Right ventricle myocardium superior (tissue), 1 donor: ENCODE data around the gene ZMYND8. TPM values are rescaled to one million over a fixed set of nuclear protein-coding genes. Genes with fewer than 3 reads are reported as not detected.
A peak's percentile ranks its signal among the peaks of the same experiment; 100 is the strongest.
"Not testable (repeated sequence)": the region's sequence is repeated elsewhere in the genome, so short reads cannot be mapped to it uniquely, and the experiment has no call there.

Experiments used
- ATAC-seq: fragments of 200-7000 bp; cut with Tn5 transposase; one replicate; pipeline ENCODE4 v1.9.1; 2020; ENCODE audit warnings: mild to moderate bottlenecking; ENCODE audit not compliant: poor library complexity
- DNase-seq: peaks from one replicate; pipeline ENCODE4 v3.0.0-alpha.2; 2020
- intact Hi-C: fragments of 100-400 bp; cut with DNase I; formaldehyde crosslinking; loops from one replicate; pipeline ENCODE4 v1.11.2; 2022
- total RNA-seq: library from RNA; stranded (reverse); fragmentation: NEBNext Ultra II Directional; extraction: Animal tissue kit (Norgen Biotek cat#: 25700); gene quantifications from one replicate; pipeline ENCODE4 v1.2.1, GENCODE V29; 2021
- donor health status: DM: no; HTN: yes; CAD: no; lungs with severe emphysema.

Gene ZMYND8
- total RNA-seq, 1 donor from 2014 or later = 37.7 TPM

DNA sequence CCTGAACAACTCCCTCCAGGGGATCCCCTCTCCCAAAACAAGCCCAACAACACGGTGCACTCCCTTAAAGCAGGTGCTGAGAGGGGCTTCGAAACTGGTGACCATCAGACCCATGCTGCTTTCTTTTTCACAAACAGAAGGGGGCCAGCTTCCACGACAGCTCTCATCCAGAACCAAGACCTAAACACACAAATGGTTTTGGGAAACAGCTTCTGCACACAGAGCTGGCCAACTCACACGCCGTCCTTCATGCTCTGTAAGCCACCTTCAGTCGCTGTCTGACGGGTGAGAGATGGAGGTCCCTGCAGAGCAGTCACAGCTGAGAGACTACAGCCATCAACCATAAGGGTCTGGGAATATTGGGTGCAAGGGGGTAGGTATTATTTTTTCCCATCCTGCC is 76.3 kb downstream of the ZMYND8 start:
- intact Hi-C loops = no loop called here
- no peak for ATAC-seq
- no peak for DNase-seq

DNA sequence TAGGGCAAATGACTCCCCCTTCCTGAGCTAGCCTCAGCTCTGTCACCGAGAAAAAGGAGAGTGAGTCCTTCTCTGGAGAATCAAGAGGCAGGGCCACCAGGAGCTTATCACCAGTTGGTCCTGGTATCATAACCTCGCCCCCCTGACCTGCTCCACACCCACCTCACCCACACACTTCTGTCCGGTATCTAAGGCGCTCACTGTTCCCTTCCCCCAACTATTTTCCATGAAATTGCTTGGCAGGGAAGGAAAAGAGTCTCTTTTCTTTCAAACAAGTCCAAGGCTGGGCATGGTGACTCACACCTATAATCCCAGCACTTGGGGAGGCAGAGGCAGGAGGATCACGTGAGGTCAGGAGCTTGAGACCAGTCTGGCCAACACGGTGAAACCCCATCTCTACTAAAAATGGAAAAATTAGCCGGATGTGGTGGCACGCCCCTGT is 77.6 kb downstream of the ZMYND8 start:
- ATAC-seq = no peak
- DNase-seq = no peak
- intact Hi-C loops = loop anchor here (10.0 kb wide), 1 partner anchor 346 kb away; no protein-coding TSS in a partner anchor

DNA sequence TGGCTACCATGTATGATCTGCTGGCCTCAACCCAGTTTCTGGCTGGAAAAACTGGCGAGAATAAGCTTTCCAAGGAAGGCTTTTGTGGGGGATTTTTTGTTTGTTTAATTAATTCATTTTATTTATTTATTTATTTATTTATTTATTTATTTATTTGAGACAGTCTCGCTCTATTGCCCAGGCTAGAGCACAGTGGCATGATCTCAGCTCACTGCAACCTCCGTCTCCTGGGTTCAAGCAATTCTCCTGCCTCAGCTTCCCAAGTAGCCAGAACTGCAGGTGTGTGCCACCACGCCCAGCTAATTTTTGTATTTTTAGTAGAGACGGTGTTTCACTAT is 79.0 kb downstream of the ZMYND8 start:
- intact Hi-C loops = loop anchor here (2.0 to 10.0 kb wide), 2 partner anchors 99 to 347 kb away; no protein-coding TSS in a partner anchor
- peak; percentile 2 for ATAC-seq
- not testable (repeated sequence) for DNase-seq

DNA sequence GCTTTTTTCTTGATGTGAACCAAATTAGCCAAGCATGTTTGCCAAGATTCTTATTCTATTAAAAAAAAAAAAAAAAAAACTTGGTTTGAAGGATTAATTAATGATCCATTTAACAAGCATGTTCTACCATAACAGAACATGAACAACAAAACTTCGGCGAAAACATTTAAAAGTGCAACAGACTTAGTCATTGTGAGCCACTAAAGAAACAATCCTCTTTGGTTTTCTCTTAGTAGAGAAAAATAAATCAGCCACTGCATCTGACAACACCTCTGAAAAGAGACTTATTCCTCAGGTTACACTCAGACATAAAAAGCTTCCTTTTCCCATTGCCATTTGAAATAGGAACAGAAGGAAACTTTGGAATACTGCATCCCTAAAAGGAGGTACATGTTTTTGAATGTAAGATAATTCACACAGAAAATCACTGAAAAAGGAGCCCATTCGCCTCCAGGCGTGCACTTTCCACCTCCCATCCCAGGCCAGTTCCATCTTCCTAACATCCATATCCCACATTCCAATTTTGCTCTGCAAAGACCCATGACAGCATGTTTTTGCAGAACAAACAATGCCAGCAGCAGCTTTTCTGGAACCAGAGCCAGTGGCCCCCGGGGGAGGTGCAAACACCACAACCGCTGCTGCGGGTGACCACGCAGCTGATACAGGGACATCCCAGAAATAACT is 79.5 kb downstream of the ZMYND8 start:
- DNase-seq (peak; percentile 79), ATAC-seq (peak; percentile 74)
- intact Hi-C loops = loop anchor here (2.0 to 10.0 kb wide), 2 partner anchors 100 to 348 kb away; no protein-coding TSS in a partner anchor

DNA sequence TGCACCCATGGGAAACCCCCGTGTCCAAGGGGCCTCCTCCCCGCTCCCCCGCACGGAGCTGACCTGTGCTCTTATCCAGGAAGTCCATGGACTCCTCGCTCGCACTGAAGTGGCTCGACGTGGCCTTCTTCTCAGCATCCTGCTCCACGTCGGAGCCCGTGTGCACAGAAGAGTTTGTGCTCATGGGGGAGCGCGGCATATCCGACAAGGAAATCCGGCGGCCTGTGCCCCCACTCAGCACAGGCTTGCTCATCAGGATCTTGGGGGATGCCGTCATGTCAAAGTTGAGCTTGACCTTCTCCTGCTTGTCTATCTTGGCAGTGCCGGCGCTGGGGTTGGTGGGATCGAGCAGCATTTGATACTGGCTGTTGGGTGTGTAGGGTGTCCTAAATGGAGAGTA is 80.2 kb downstream of the ZMYND8 start:
- intact Hi-C loops = loop anchor here (2.0 to 10.0 kb wide), 2 partner anchors 101 to 349 kb away; no protein-coding TSS in a partner anchor
- DNase-seq (no peak), ATAC-seq (no peak)

DNA sequence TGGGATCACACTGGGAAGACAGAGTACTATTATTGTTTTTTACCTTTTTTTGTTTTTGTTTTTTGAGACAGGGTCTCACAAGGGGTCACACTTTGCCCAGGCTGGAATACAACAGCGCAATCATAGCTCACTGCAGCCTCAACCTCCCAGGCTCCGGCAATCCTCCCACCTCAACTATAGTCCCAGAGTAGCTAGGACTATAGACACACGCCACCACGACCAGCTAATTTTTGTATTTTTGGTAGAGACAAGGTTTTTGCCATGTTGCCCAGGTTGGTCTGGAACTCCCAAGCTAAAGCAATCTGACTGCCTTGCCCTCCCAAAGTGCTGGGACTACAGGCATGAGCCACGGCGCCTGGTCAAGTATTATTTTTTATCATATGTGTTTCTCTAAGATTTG is 81.0 kb downstream of the ZMYND8 start:
- intact Hi-C loops = loop anchor here (2.0 to 10.0 kb wide), 2 partner anchors 109 to 349 kb away; no protein-coding TSS in a partner anchor
- no peak for DNase-seq
- ATAC-seq = no peak

DNA sequence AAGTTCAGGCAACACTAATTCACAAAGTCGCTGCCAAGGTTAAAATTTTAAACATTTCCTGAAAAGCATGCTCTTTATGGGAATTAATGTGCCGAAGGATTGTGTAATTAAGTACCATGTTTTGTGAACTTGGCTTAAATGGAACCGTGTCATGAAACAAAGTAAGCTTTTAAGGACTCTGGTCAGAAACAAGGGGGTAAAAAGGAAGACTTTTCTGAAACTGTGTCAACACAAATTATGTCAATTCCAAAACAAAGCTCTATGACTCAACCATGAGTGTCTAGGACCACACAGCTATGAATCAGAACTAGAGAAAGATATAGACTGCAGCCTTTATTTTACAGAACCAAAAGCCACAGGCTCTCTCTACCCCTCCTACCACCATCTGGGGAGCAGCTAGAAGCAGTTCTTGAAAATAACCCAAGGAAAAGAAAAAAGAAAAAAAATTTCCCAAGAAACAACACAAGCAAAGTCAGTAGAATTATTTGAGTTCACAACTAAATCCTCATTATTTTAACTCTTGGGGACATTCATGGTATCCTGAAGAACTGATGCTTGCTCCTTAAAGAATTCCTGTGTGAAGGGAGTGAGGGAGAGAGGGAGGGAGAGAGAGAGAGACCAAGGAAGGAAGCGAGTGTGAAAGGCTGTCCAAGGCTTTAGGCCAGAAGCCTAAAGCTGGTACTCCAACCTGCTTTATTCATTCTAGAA is 81.9 kb downstream of the ZMYND8 start:
- intact Hi-C loops = loop anchor here (2.0 to 10.0 kb wide), 3 partner anchors 77 to 350 kb away; no protein-coding TSS in a partner anchor
- DNase-seq (no peak), ATAC-seq (peak; percentile 22)

DNA sequence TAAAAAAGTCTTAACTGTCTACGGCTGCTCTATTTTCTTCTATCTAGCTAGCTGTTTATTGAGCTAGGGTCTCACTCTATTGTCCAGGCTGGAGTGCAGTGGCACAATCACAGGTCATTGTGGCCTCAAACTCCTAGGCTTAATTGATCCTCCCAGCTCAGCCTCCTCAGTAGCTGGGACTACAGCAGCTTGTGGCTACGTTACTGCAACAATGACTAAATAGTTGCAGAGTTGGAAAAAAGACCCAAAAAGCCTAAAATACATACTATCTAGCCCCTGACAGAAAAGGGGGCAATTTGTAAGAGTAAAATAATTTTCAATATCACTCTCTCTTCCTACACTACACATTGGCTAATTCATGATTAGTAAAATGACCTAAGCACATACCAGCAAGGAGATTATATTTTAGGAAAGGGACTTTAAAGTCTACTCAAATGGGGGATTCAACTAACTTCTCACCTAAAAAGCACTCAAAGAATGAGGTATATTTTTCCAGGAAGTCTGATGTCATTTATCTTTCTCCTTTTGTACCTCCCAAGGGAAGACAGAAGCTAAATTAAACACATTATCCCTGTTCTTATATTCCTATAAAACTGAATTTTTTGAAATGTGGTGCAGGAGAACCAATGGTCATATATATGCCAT is 82.8 kb downstream of the ZMYND8 start:
- ATAC-seq (no peak), DNase-seq (no peak)

DNA sequence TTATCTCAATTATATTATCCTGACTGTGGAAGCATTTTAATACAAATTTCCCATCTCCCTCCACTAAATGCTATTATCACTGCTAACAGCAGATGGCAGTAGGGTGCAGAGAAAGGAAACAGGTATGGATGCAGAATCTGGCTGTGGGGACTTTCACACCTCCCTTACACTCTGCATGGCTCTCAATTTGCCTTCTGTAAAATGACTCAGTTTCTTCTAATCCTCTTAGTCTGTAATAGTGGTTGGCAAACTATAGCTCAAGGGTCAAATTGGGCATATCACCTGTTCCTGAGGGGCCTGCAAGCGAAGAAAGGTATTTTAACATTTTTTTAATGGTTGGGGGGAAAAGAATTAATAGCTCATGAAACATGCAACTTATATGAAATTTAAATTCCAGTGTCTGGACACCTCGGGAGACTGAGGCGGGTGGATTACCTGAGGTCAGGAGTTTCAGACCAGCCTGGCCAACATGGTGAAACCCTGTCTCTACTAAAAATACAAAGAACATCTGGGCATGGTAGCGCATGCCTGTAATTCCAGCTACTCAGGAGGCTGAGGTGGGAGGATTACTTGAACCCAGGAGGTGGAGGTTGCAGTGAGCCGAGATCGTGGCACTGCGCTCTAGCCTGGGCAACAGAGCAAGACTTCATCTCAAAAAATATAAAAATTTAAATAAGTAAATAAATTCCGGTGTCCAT is 83.5 kb downstream of the ZMYND8 start:
- ATAC-seq = peak; percentile 74
- intact Hi-C loops = loop anchor here (5.0 to 10.0 kb wide), 2 partner anchors 76 to 352 kb away; no protein-coding TSS in a partner anchor
- DNase-seq = no peak

More for the DNA sequence above, 82.8 kb downstream of the ZMYND8 start:
- intact Hi-C loops = loop anchor here (2.0 to 10.0 kb wide), 3 partner anchors 76 to 351 kb away; no protein-coding TSS in a partner anchor

DNA sequence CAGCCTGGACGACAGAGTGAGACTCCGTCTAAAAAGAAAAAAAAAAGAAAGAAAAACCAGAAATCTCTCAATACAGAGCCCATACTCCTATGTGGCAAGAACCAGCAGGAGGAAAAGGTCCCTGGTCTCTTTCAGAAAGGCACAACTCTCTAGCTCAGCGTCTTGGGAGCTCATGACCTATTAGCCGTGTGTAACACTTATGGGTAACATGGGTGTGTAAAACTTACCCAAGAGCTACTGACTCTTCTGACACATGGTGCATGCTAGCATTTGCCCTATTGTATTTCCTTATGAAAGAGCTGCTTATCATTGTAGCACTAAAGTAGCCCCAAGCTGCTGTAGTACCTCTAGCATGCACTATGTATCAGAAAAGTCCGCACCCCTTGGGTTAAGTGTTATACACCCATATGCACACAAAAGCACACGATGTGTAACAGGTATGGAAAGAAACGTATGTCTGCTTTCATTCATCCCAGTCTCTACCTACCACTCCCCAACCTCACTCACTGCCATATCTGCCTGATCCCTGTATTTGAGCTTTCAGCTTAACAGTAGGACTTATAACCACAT is 85.4 kb downstream of the ZMYND8 start:
- intact Hi-C loops = loop anchor here (5.0 to 10.0 kb wide), 2 partner anchors 74 to 354 kb away; no protein-coding TSS in a partner anchor
- ATAC-seq (no peak), DNase-seq (no peak)

DNA sequence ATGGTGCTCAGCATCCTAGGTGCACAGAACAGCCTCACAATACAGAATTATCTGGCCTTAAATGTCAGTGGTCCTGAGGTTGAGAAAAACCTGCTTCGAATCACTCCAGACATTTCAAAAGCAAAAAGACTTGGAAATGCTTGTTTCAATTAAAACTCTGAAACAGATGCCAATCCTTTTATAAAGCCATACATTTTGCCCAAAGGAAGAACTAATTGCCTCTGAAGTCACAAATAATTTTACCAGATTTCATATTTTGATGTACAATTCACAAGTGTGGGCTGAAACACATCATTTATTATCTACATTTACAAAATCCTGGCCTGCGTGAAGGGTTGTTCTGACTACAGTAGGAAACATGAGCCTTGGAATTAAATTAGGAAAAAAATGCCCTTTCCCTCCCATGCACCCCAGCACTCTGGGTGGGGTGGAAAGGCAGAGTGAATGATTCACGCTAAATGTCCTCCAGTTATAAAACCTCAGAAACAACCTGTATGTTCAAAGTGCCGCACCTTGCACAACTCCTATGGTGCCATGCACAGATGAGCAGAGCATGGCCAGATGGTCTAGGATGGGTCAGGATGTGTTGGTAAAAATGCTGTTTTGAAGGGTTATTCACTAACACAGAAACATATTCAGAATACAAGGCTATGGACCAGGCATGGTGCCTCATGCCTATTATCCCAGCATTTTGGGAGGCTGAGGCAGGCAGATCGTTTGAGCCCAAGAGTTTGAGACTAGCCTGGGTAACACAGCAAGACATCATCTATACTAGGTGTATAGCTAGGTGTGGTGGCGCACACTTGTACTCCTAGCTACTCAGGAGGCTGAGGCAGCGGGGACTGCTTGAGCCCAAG is 87.0 kb downstream of the ZMYND8 start:
- intact Hi-C loops = loop anchor here (5.0 to 10.0 kb wide), 2 partner anchors 72 to 355 kb away; no protein-coding TSS in a partner anchor
- no peak for ATAC-seq
- no peak for DNase-seq

DNA sequence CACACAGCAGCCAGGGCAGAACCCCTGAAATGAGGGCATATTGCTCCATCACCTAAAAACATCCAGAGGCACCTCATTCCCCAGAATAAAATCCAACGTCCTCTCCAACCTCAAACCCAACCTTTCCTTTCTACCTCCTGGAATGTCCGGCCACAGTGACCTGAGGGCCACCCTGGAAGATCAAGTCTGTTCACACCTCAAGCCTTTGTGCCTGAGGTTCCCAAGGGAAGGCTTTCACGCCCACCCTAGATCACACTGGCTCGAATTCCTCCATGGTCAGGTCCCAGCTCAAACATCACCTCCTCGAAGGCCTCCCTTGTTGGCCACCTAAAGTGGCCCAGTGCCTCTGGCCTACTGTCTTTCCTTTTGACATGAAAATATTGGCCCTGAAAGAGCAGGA is 88.9 kb downstream of the ZMYND8 start:
- DNase-seq = no peak
- intact Hi-C loops = no loop called here
- ATAC-seq = no peak

DNA sequence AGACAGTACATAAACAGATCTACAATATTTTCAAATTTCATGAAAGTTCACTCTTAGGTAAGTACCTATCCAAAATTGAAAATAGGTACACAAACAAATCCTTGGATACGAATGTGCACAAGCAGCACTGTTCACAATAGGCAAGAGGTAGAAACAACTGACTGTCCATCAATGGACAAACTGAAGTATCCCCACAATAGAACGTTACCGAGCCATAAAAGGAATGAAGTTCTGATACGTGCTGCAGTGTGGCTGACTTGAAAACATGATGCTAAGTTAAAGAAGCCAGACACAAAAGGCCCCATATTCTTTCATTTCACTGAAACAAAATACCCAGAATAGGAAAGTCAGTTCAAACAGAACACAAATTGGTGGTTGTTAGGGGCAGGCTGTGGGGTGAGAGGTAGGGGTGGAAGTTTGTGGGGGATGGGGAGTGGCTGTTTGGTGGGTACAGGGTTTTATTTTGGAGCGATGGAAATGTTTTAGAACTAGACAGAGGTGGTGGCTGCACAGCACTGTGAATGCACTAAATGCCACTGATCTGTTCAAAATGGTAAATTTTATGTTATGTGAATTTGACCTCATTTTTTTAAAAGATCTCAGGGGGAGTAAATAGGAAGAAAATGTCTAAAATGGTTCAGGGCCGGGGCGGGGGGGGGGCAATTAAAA is 89.5 kb downstream of the ZMYND8 start:
- intact Hi-C loops = no loop called here
- DNase-seq (no peak), ATAC-seq (no peak)

DNA sequence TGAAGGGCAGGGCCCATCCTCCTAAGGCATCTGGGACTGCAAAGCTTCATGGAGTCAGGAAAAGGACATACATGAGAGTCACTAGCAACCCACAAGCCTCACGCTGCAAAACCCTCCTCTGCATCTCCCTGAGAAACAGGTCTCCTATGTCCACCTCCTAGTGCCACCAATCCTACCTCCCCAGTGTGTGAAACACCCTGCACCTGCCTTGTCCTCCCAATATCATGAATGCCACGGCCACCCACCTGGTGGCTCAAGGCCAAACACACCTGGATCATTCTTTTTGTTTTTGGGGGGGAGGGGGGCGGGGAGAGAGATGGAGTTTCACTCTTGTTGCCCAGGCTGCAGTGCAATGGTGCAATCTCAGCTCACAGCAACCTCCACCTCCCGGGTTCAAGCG is 90.5 kb downstream of the ZMYND8 start:
- ATAC-seq (no peak), DNase-seq (no peak)
- intact Hi-C loops = no loop called here

DNA sequence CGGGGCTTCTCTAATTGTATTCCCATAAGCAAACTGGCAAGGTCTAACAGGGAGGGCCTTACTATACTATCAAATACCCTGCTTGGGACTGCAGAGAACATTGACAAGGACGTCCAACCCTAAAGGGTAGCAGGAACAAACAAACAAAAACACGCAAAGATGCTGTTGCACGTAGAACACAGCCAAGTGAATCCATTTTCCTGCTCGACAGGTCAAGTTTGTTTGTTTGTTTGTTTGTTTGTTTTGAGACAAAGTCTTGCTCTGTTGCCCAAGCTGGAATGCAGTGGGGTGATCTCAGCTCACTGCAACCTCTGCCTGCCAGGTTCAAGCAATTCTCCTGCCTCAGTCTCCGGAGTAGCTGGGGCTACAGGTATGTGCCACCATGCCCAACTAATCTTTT is 91.3 kb downstream of the ZMYND8 start:
- intact Hi-C loops = no loop called here

DNA sequence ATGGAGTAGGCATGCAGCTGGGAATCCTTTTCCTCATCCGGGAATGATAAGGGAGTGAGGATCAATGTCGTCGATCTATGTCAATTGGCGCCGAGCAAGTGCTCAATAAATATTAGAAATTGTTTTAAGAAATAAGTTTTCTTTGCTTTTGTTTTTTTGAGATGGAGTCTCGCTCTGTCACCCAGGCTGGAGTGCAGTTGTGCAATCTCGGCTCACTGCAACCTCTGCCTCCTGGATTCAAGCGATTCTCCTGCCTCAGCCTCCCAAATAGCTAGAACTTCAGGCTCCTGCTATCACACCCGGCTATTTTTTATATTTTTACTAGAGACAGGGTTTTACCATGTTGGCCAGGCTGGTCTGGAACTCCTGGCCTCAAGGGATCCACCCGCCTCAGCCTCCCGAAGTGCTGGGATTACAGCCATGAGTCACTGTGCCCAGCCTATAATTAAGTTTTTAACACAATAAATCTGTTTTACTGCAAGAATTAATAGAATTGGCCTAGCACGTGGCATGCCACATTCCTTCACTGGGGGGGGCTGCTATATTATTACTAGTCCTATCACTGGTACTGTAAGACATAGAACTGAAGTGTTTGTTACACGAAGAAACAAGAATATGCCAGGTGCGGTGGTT is 92.2 kb downstream of the ZMYND8 start:
- ATAC-seq, intact Hi-C loops, DNase-seq: not testable (repeated sequence)

More for the DNA sequence above, 91.3 kb downstream of the ZMYND8 start:
- ATAC-seq (no peak), DNase-seq (no peak)
